ENCODE data around the gene HNRNPH1.
"Not testable (repeated sequence)": the region's sequence is repeated elsewhere in the genome, so short reads cannot be mapped to it uniquely, and the experiment has no call there.

The HNRNPH1 gene

DNA sequence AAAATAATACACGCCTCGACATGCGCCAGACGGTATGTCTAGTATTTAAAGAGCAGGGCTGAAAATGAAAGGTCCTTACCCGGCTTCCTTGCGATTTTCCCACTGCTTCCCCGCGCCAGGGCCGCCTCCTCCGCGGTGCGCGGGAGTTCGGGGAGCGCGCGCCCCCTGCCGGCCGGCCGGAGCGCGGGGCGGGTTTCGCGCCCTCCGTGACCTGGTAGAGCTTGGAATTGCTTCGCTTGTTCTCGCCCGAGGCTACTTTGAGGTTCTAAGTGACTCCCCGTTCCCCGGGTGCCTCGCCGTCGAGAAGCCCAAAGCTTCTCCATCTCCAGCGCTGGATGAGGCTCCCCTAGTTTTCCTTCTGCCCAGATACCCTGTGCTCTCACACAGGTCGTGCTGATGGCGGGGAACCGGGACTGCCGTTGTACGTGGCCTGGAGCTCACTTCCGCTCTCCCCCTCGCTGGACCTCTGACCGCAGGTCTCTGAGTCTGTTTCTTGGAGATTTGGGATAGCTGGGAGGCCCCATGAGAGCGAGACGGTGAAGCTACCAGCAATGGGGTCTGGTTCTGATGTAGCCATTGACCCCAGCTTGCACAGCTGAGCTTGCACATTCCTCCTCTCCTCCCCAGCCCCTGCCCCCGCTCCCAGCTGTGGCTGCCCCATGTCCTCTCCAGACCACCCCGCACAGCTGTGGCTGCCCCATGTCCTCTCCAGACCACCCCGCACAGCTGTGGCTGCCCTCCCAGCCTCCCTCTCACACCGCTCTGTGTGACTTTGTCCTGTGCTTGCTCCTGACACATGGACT, 11.1 kb upstream of the HNRNPH1 start:
- H3K27ac Mint-ChIP-seq, H3K4me1 Mint-ChIP-seq, H3K27me3 Mint-ChIP-seq, H3K4me3 Mint-ChIP-seq, H3K9me3 Mint-ChIP-seq: not testable (repeated sequence)
- DNase-seq (peak in 1 of 2 donors; percentile 26), ATAC-seq (peak; percentile 96)

DNA sequence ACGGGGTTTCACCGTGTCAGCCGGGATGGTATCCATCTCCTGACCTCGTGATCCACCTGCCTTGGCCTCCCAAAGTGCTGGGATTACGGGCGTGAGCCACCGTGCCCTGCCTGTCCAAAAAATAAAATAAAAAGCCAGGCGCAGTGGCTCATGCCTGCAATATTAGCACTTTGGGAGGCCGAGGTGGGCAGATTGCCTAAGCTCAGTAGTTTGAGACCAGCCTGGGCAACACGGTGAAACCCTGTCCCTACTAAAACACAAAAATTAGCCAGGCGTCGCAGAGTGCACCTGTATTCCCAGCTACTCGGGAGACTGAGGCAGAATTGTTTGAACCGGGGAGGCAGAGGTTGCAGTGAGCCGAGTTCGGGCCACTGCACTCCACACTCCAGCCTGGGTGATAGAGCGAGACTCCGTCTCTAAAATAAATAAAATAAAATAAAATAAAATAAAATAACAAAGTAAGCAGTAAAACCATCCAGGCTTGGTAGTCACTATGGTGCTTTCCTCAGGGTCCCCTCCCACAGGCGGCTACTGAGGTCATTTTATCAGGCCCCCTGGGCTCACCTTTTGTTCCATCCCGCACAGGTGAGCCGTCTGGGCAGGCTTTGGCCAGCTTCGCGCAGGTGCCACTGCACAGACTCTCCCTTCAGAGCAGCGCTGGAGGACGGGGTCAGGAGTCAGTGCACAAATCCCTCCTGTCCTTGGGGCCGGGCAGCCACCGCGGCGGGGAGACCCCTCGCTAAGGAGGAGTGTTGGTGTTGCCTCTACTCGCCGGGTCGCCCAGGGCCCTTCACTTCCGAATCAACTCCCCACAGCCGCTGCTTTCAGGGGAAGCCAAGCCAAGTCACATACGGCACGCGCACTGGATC, 10.3 kb upstream of the HNRNPH1 start:
- DNase-seq, H3K27ac Mint-ChIP-seq, H3K27me3 Mint-ChIP-seq, H3K4me1 Mint-ChIP-seq, H3K9me3 Mint-ChIP-seq: not testable (repeated sequence)
- peak overlapping the region; percentile 44 to 54 for H3K4me3 Mint-ChIP-seq
- peak; percentile 86 for ATAC-seq

DNA sequence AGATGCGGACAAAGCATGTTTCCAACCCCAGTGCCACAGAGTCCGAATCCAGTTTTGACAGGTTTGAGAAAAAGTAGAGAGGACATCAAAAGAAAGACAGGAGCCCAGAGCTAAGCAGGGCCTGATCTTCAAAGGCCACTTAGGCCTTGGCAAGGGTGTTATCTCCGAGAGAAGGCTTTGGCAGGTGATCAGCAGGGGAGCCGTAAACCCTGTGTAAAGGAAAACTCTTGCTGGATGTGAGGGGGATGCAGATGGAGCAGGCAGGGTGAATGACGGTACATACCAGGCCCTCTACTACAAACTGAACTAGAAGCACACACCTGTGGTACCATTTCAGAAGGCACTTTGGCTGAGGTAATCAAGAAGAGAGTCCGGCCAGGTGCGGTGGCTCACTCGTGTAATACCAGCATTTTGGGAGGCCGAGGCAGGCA, 1.4 kb upstream of the HNRNPH1 start:
- Mint-ChIP-seq H3K9me3 (no peaks in the 10 kb centered on the region), H3K4me1 (peaks cover 49% of the 10 kb centered on the region), H3K27me3 (no peaks in the 10 kb centered on the region), H3K4me3 (peak overlapping the region; percentile 92 to 98), H3K27ac (peak overlapping the region; percentile 97 to 100)
- ATAC-seq (no peak), DNase-seq (no peak)

DNA sequence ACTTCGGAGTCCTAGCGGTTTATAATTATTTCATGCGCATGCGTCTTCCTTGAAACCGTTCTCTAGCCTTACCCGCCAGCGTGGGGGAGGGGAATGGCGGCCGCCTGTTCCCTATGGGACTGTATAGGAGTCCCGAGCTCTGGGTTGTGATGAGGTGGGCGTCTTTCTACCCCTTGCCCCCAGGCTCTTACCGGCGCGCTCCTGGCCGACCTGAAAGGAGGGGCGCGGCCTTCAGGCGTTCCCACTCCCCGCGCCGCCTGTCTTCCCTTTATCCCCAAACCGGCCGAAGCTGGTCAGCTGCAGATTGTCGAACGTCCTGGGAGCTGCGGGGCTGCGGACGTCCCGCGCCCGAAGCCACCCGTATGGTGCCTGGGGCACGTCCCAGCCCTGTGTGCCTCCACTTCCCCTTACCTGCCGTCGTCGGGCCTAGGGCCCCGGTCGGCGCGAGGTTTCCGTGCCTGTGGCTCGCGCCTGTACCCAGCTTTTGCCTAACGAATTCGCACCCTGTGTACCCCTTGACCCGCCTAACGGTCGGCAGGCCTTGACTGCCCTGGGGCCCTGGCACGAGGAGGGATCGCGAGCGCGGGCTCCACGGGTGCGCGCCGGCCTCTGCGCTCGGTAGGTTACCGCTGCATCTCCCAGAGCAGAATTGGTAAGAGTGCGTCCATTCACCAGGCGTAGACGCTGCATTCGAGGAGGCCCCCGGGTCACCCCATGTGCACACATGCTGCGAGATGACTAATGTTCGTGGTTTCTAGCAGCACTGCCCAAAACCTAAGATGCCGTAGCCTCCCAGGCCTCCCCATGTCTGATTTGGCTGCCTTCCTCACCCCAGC, 653 bp upstream of the HNRNPH1 start:
- peak; percentile 67 to 72 for DNase-seq
- H3K9me3 Mint-ChIP-seq = no peaks in the 10 kb centered on the region
- H3K4me3 Mint-ChIP-seq = peak overlapping the region; percentile 92 to 98
- ATAC-seq = peak; percentile 66
- no peaks in the 10 kb centered on the region for H3K27me3 Mint-ChIP-seq
- H3K4me1 Mint-ChIP-seq = peaks cover 54% of the 10 kb centered on the region
- H3K27ac Mint-ChIP-seq = peak overlapping the region; percentile 97 to 100

DNA sequence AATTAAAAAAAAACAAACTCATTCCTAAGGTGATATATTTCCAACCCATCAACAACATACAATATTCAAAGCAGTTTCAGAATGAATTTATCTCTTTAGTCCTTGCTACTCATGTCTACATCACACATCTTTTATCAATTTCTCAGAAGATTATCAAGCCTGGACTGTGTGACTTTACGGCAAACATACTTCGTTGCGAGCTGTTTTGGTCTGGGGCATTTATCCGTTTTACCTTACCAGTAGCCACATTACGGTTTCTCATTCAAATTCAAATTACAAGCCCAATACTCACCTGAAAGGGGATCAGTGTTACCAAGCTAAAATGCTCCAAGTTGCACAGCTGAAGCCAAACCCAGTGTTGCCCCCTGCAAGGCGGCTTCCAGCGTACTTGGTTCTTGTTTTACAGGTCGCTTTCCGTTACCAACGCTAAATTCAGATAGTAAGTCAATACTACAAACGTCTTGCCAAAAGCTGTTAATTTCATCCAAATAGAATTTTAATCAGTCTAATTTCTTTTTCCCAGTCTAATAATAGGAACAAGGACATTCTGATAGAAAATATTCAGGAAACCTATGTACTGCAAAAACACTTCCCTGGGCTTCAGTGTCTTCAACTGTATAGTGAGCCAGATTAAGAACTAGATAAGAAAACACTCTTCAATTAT, 1.8 kb downstream of the HNRNPH1 start:
- ATAC-seq (no peak), DNase-seq (no peak)
- H3K27ac Mint-ChIP-seq = peak overlapping the region; percentile 93 to 100
- no peaks in the 10 kb centered on the region for H3K9me3 Mint-ChIP-seq
- H3K4me1 Mint-ChIP-seq = peaks cover 74% of the 10 kb centered on the region
- no peaks in the 10 kb centered on the region for H3K27me3 Mint-ChIP-seq
- H3K4me3 Mint-ChIP-seq = peak overlapping the region; percentile 92 to 98

DNA sequence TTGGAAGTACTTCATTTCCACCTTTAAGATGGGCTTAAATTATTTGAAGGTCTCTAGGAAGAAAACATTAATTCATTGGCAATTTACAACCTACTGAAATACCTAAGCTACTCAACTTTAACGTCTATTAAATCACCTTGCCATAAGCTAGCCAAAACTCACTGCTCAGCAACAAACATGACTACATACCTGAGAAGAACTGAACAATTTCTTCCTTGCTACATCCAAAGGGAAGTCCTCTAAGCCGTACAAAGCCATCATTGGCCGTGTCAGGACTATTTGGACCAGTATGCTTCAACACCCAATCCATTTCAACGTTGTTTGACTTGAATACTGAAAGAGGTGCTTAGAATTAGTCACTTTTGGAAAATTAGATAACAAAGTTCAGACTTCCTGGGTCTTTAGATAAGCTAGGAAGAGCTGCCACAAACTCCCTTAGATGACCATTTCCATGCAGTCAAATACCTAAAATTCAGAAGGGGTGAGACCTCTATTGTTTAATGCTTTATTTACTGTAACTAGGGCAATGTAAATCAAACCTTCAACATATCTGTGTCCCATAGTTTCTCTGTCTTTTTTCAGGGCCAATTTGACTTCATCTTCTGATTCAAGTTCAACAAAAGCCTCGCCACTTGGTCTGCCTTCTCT, 2.6 kb downstream of the HNRNPH1 start:
- no peaks in the 10 kb centered on the region for H3K9me3 Mint-ChIP-seq
- peak overlapping the region; percentile 92 to 98 for H3K4me3 Mint-ChIP-seq
- DNase-seq = no peak
- H3K27me3 Mint-ChIP-seq = no peaks in the 10 kb centered on the region
- ATAC-seq = no peak
- H3K4me1 Mint-ChIP-seq = peaks cover 82% of the 10 kb centered on the region
- H3K27ac Mint-ChIP-seq = peak overlapping the region; percentile 93 to 100

DNA sequence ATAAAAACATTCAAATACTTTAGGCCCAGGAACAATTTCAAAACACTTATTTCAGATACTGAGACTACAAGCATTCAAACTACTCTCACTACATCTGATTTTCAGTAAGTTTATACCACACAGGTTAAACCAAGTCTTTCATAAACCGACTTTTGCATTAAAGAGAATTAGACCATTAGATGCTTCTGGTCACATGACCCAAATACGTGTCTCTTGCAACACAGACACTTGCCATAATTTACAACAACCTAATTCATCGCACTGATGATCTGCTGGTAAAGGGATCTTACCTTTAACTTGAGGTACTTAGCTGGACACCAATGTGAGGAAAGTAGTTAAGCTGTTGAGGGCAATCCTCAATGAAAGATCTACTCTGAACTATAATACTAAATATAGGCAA, 3.2 kb downstream of the HNRNPH1 start:
- ATAC-seq = no peak
- no peak for DNase-seq
- peak overlapping the region; percentile 92 to 98 for H3K4me3 Mint-ChIP-seq
- H3K4me1 Mint-ChIP-seq = peaks cover 86% of the 10 kb centered on the region
- no peaks in the 10 kb centered on the region for H3K9me3 Mint-ChIP-seq
- H3K27ac Mint-ChIP-seq = peak overlapping the region; percentile 80 to 93
- H3K27me3 Mint-ChIP-seq = no peaks in the 10 kb centered on the region

DNA sequence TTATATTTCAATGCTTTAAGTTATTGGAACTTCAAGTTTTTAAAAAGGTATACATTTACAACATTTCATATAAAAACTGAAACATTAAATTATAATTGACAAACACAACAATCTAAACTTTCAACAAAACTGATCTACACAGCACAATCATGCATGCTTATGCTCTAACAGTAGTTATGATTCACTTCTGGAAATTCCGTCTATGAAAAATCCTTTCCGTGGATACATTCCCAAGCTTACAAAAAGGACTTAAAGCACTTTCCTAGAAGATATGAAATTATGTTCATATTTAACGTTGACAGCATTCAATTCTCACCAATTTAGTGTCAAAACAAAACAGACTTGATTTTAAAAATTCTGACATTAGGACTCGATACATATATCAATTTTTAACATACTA, 3.7 kb downstream of the HNRNPH1 start:
- ATAC-seq = no peak
- Mint-ChIP-seq H3K27ac (peak overlapping the region in 1 of 2 donors; percentile 19), H3K27me3 (no peaks in the 10 kb centered on the region), H3K9me3 (no peaks in the 10 kb centered on the region), H3K4me1 (peaks cover 82% of the 10 kb centered on the region), H3K4me3 (peak overlapping the region; percentile 64 to 92)
- DNase-seq = no peak

DNA sequence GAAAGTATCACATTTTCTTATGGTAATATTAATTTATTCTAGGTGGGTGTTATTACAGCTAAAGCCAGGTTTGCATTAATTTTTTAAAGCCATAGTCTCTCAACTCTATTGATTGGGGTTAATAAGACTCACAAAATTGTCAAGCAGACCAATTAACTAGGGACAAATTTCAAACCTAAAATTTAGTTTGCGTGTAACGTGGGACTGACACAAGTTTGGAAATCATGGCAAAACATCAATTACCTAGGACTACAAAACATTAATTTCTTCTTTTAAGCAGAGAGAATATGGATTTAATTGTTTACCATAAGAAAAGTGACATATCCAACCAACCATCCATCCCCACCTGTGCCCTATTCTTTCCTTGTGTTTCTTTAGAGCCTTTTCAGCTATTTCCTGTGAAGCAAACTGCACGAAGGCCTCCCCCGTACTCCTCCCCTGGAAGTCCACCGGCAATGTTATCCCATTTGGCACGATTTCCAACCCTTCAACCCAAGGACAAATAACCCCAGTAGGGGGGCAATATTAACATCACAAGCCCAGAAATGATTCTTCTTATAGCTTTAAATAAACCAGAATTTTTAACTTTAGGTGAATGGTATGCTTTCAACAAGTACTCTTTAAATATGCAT, 4.4 kb downstream of the HNRNPH1 start:
- Mint-ChIP-seq H3K4me3 (peak overlapping the region; percentile 90 to 92), H3K4me1 (peaks cover 77% of the 10 kb centered on the region)
- no peak for ATAC-seq

DNA sequence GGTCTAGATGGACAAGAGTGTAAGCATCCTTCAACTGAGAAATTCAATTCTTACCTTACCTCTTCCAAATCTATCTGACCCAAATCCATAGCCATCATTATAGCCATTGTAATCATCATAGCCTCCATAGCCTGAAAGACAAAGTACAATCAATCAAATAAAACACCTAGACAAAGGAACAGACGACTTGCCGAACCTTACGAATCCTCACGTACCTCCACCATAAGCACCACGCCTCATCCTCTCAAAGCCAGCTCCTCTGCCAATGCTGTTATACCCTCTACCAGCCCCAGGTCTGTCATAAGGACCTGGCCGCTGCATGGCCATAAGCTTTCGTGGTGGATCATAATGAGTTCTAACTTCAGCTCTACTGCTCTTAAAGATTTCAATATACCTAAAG, 5.5 kb downstream of the HNRNPH1 start:
- no peaks in the 10 kb centered on the region for H3K9me3 Mint-ChIP-seq
- peak overlapping the region; percentile 32 to 42 for H3K4me3 Mint-ChIP-seq
- H3K27ac Mint-ChIP-seq = peak overlapping the region; percentile 69 to 94
- DNase-seq (no peak), ATAC-seq (no peak)
- peaks cover 80% of the 10 kb centered on the region for H3K4me1 Mint-ChIP-seq
- no peaks in the 10 kb centered on the region for H3K27me3 Mint-ChIP-seq

More for the DNA sequence above, 4.4 kb downstream of the HNRNPH1 start:
- H3K27me3 Mint-ChIP-seq = no peaks in the 10 kb centered on the region
- H3K9me3 Mint-ChIP-seq = no peaks in the 10 kb centered on the region
- peak overlapping the region; percentile 55 to 79 for H3K27ac Mint-ChIP-seq
- no peak for DNase-seq

DNA sequence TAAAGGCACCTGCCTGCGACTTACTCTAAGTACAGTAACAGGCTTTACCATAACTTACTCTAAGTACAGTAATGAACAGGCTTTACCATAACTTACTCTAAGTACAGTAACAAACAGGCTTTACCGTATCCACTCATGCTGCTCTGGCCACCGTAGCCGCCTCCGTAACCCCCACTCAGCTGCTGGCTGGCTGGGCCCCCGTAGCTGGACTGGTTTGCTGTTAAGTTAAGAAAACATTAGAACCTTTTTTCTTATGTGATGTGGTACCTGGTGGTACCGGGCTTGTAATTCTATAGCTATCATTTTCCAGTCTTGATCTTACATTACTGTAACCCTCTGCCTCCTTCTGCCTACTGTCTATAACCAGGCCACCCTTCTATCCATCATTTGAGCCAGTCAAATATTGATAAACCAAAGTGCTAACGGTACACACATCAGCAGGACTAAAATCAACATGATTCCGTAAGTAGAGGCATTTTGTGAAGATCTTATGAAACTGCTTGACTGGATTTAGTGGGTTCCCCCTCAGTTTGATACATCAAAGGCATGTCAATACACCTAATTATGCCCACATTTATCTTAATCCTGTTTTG, 7.4 kb downstream of the HNRNPH1 start:
- Mint-ChIP-seq H3K4me1 (peaks cover 72% of the 10 kb centered on the region), H3K27me3 (no peaks in the 10 kb centered on the region), H3K9me3 (no peaks in the 10 kb centered on the region), H3K4me3 (peak overlapping the region in 1 of 2 donors; percentile 60), H3K27ac (peak overlapping the region in 1 of 2 donors; percentile 94)
- DNase-seq (no peak), ATAC-seq (no peak)

DNA sequence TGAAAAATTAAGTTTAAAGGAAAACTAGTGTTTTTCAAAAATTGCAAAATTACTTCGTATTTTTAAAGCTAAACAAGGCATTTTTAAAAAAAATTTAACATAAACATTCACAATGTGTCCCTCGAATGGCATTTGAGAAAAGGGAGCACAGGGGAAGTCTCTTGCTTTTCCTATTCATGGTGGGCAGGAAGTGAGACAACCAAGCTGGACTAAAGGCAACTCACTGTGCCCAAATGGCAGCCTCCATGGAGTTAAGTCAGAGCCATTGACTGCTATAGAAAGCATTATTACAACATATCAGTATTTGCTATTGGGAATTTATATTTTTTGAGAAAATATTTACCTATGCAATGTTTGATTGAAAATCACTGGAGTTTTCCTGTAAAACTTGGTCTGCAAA, 8.3 kb downstream of the HNRNPH1 start:
- Mint-ChIP-seq H3K27me3 (no peaks in the 10 kb centered on the region), H3K27ac (no peak overlapping the region), H3K4me1 (peaks cover 72% of the 10 kb centered on the region), H3K9me3 (no peaks in the 10 kb centered on the region), H3K4me3 (no peak overlapping the region)
- DNase-seq (no peak), ATAC-seq (no peak)

DNA sequence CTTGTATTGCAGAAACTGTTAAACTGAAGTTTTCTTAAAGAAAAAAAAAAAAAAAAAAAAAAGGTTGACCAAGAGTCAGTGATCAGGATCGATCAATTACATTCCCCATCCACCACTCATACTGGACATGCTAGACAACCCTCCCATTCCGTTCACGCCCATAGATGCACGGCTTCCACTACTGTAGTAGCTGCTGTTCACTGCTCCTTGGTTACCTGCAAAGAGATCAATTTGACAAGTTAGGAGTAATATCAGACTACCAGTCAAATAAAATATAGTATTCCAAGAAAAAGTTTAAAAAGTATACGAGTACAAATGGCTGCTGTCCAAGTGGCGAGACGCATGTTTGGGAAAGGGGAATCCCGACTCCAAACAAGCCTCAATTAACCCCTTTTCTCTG, 8.7 kb downstream of the HNRNPH1 start:
- peak overlapping the region in 1 of 2 donors; percentile 80 for H3K27ac Mint-ChIP-seq
- H3K4me1 Mint-ChIP-seq = peaks cover 72% of the 10 kb centered on the region
- peak overlapping the region in 1 of 2 donors; percentile 22 for H3K4me3 Mint-ChIP-seq
- ATAC-seq (no peak), DNase-seq (no peak)
- H3K27me3 Mint-ChIP-seq = no peaks in the 10 kb centered on the region
- H3K9me3 Mint-ChIP-seq = no peaks in the 10 kb centered on the region
